Loucy (cell line): ENCODE results near the gene LIX1.

ENCODE experiments used
- H2AFZ ChIP-seq: fragments of 200-600 bp; sonication (generic); 2 replicates; pipeline ENCODE4 v1.6.0; 2016; ENCODE audit warnings: antibody characterized with exemption, mild to moderate bottlenecking, low read length, moderate library complexity
- H3F3A ChIP-seq: fragments of 200-600 bp; 2 replicates; pipeline ENCODE4 v1.6.0; 2016; ENCODE audit warnings: antibody characterized with exemption, low read depth, mild to moderate bottlenecking
- H3K27me3 ChIP-seq: fragments of 200-600 bp; sonication (generic); 2 replicates; pipeline ENCODE4 v1.6.1; 2014; ENCODE audit warnings: low read length, mild to moderate bottlenecking; ENCODE audit not compliant: insufficient read depth, poor library complexity, severe bottlenecking
- H3K36me3 ChIP-seq: fragments of 200-600 bp; sonication (generic); 2 replicates; pipeline ENCODE4 v1.6.1; 2016; ENCODE audit warnings: low read length; ENCODE audit not compliant: insufficient read depth
- H3K4me1 ChIP-seq: fragments of 200-600 bp; sonication (generic); 2 replicates; pipeline ENCODE4 v1.5.1; 2014; ENCODE audit warnings: low read length, mild to moderate bottlenecking; ENCODE audit not compliant: insufficient read depth, poor library complexity, severe bottlenecking
- H3K4me2 ChIP-seq: fragments of 200-600 bp; sonication (generic); 2 replicates; pipeline ENCODE4 v1.6.0; 2014; ENCODE audit warnings: antibody characterized with exemption, low read length, low read depth, mild to moderate bottlenecking; ENCODE audit not compliant: poor library complexity, severe bottlenecking
- H3K4me3 ChIP-seq: fragments of 200-600 bp; sonication (generic); 2 replicates; pipeline ENCODE4 v1.5.1; 2014; ENCODE audit warnings: low read length, mild to moderate bottlenecking, mixed read lengths; ENCODE audit not compliant: poor library complexity, severe bottlenecking
- H3K79me2 ChIP-seq: fragments of 200-600 bp; sonication (generic); 2 replicates; pipeline ENCODE4 v1.6.1; 2014; ENCODE audit warnings: low read length; ENCODE audit not compliant: insufficient read depth
- H3K9ac ChIP-seq: fragments of 200-600 bp; sonication (generic); 2 replicates; pipeline ENCODE4 v1.6.0; 2014; ENCODE audit warnings: mild to moderate bottlenecking, low read depth, low read length, moderate library complexity; ENCODE audit not compliant: poor library complexity, severe bottlenecking
- H3K9me2 ChIP-seq: fragments of 200-600 bp; sonication (generic); replicated peaks from 2 replicates; pipeline ENCODE4 v1.6.1; 2016; ENCODE audit warnings: low read depth, low read length, mixed read lengths
- H3K9me3 ChIP-seq: fragments of 200-600 bp; sonication (generic); 2 replicates; pipeline ENCODE4 v1.6.1; 2014; ENCODE audit warnings: mild to moderate bottlenecking, antibody characterized with exemption, low read length, low read depth; ENCODE audit not compliant: insufficient read depth
- H4K20me1 ChIP-seq: fragments of 200-600 bp; sonication (generic); 2 replicates; pipeline ENCODE4 v1.6.0; 2014; ENCODE audit warnings: antibody characterized with exemption, low read length, mild to moderate bottlenecking; ENCODE audit not compliant: insufficient read depth, poor library complexity, severe bottlenecking
- CTCF ChIP-seq: fragments of 200-600 bp; sonication (generic); conservative IDR thresholded peaks from 2 replicates; pipeline ENCODE4 v1.5.1; 2014; ENCODE audit warnings: mild to moderate bottlenecking, antibody characterized with exemption, low read length
- EZH2phosphoT487 ChIP-seq: fragments of 200-600 bp; IDR thresholded peaks from 2 replicates; pipeline ENCODE4 v1.6.1; 2018; ENCODE audit warnings: antibody characterized with exemption, mild to moderate bottlenecking, moderate library complexity, borderline replicate concordance

LIX1 gene

GRCh38 chr5:97049175-97049574 is 93.2 kb downstream of the LIX1 start:
- no peaks in the 10 kb centered on the region for H3K9me2 ChIP-seq
- no peaks in the 10 kb centered on the region for H3K36me3 ChIP-seq
- H4K20me1 ChIP-seq: no peaks in the 10 kb centered on the region
- H3K9ac ChIP-seq: no peak overlapping the region
- no peaks in the 10 kb centered on the region for H3K9me3 ChIP-seq
- no peak overlapping the region for H3K4me2 ChIP-seq
- H3F3A ChIP-seq: no peaks in the 10 kb centered on the region
- 0 out of 2 replicates have a peak overlapping the region, but pooled peaks have one; percentile 6 for H2AFZ ChIP-seq
- H3K79me2 ChIP-seq: no peaks in the 10 kb centered on the region
- H3K27me3 ChIP-seq: no peaks in the 10 kb centered on the region
- H3K4me1 ChIP-seq: peaks cover 5% of the 10 kb centered on the region
- TF ChIP-seq EZH2phosphoT487: no peak
- no peak for TF ChIP-seq CTCF
- no peak overlapping the region for H3K4me3 ChIP-seq

- Histone ChIP-seq H2AFZ (no peak overlapping the region), H4K20me1 (no peaks in the 10 kb centered on the region), H3K4me2 (no peak overlapping the region), H3K79me2 (no peaks in the 10 kb centered on the region), H3K9ac (no peak overlapping the region), H3K4me3 (no peak overlapping the region), H3K4me1 (peaks cover 16% of the 10 kb centered on the region), H3K36me3 (no peaks in the 10 kb centered on the region), H3K9me3 (no peaks in the 10 kb centered on the region), H3K27me3 (no peaks in the 10 kb centered on the region), H3F3A (no peaks in the 10 kb centered on the region), H3K9me2 (no peaks in the 10 kb centered on the region)
- no peak for TF ChIP-seq CTCF
- no peak for TF ChIP-seq EZH2phosphoT487
These were observed 95.3 kb downstream of the LIX1 start for GRCh38 chr5:97047076-97047475.

- H3F3A ChIP-seq: no peaks in the 10 kb centered on the region
- no peaks in the 10 kb centered on the region for H3K27me3 ChIP-seq
- no peak overlapping the region for H3K4me3 ChIP-seq
- H4K20me1 ChIP-seq: no peaks in the 10 kb centered on the region
- TF ChIP-seq CTCF (peak; percentile 66), EZH2phosphoT487 (no peak)
- no peak overlapping the region for H3K9ac ChIP-seq
- H3K4me1 ChIP-seq: peaks cover 16% of the 10 kb centered on the region
- no peaks in the 10 kb centered on the region for H3K9me3 ChIP-seq
- no peak overlapping the region for H3K4me2 ChIP-seq
- H3K36me3 ChIP-seq: no peaks in the 10 kb centered on the region
- no peak overlapping the region for H2AFZ ChIP-seq
- no peaks in the 10 kb centered on the region for H3K79me2 ChIP-seq
- no peaks in the 10 kb centered on the region for H3K9me2 ChIP-seq
These were observed 96.0 kb downstream of the LIX1 start for GRCh38 chr5:97046270-97046982.
